Measurements from ENCODE around the gene DPP7. TPM values are rescaled to one million over a fixed set of nuclear protein-coding genes. Genes with fewer than 3 reads are reported as not detected.

The DPP7 gene
- polyA plus RNA-seq, 2 donors = 90.4 to 129 TPM

GRCh38 chr9:137082222-137082924, 32.2 kb downstream of the DPP7 start:
- no peaks in the 10 kb centered on the region for H3K27me3 ChIP-seq (ENCODE audit: control insufficient read depth in 1 of 2, insufficient read depth in 2 of 2, low read length in 2 of 2)
- H3K4me1 ChIP-seq (ENCODE audit: control insufficient read depth in 2 of 2, insufficient read depth in 2 of 2, low read length in 1 of 2) = peaks cover 6 to 26% of the 10 kb centered on the region in 2 donors
- H3K27ac ChIP-seq (ENCODE audit: low read depth in 2 of 2, low read length in 1 of 2) = peak overlapping the region in 1 of 2 donors; percentile 17
- WGBS, 2 donors = 90 to 95% methylated on average over 14 to 16 of the region's 16 CpGs
- H3K9me3 ChIP-seq (ENCODE audit: control insufficient read depth in 2 of 2, insufficient read depth in 1 of 2, low read depth in 1 of 2, low read length in 1 of 2) = no peaks in the 10 kb centered on the region
- no peak overlapping the region for H3K4me3 ChIP-seq (ENCODE audit: low read depth in 1 of 2, low read length in 2 of 2)
- H3K36me3 ChIP-seq (ENCODE audit: control insufficient read depth in 2 of 2, insufficient read depth in 2 of 2, low read length in 1 of 2) = peaks cover 0 to 15% of the 10 kb centered on the region in 2 donors

GRCh38 chr9:137080260-137081122, 34.0 kb downstream of the DPP7 start:
- Histone ChIP-seq H3K27me3 (ENCODE audit: control insufficient read depth in 1 of 2, insufficient read depth in 2 of 2, low read length in 2 of 2) (no peaks in the 10 kb centered on the region), H3K27ac (ENCODE audit: low read depth in 2 of 2, low read length in 1 of 2) (no peak overlapping the region), H3K9me3 (ENCODE audit: control insufficient read depth in 2 of 2, insufficient read depth in 1 of 2, low read depth in 1 of 2, low read length in 1 of 2) (no peaks in the 10 kb centered on the region), H3K36me3 (ENCODE audit: control insufficient read depth in 2 of 2, insufficient read depth in 2 of 2, low read length in 1 of 2) (peaks cover 0 to 15% of the 10 kb centered on the region in 2 donors), H3K4me1 (ENCODE audit: control insufficient read depth in 2 of 2, insufficient read depth in 2 of 2, low read length in 1 of 2) (peaks cover 6 to 22% of the 10 kb centered on the region in 2 donors), H3K4me3 (ENCODE audit: low read depth in 1 of 2, low read length in 2 of 2) (no peak overlapping the region)
- WGBS, 2 donors = 95 to 96% methylated on average over 24 of the region's 24 CpGs

- Histone ChIP-seq H3K9me3 (ENCODE audit: control insufficient read depth in 2 of 2, insufficient read depth in 1 of 2, low read depth in 1 of 2, low read length in 1 of 2) (no peaks in the 10 kb centered on the region), H3K4me3 (ENCODE audit: low read depth in 1 of 2, low read length in 2 of 2) (no peak overlapping the region), H3K27me3 (ENCODE audit: control insufficient read depth in 1 of 2, insufficient read depth in 2 of 2, low read length in 2 of 2) (no peaks in the 10 kb centered on the region), H3K27ac (ENCODE audit: low read depth in 2 of 2, low read length in 1 of 2) (no peak overlapping the region), H3K4me1 (ENCODE audit: control insufficient read depth in 2 of 2, insufficient read depth in 2 of 2, low read length in 1 of 2) (peaks cover 6 to 17% of the 10 kb centered on the region in 2 donors), H3K36me3 (ENCODE audit: control insufficient read depth in 2 of 2, insufficient read depth in 2 of 2, low read length in 1 of 2) (peaks cover 0 to 15% of the 10 kb centered on the region in 2 donors)
- 79 to 87% methylated on average over 13 of the region's 13 CpGs for WGBS, 2 donors
Measured at GRCh38 chr9:137079401-137079787, 35.1 kb downstream of the DPP7 start.

GRCh38 chr9:137078701-137079400, 35.7 kb downstream of the DPP7 start:
- H3K36me3 ChIP-seq (ENCODE audit: control insufficient read depth in 2 of 2, insufficient read depth in 2 of 2, low read length in 1 of 2) = peaks cover 0 to 15% of the 10 kb centered on the region in 2 donors
- no peaks in the 10 kb centered on the region for H3K27me3 ChIP-seq (ENCODE audit: control insufficient read depth in 1 of 2, insufficient read depth in 2 of 2, low read length in 2 of 2)
- H3K9me3 ChIP-seq (ENCODE audit: control insufficient read depth in 2 of 2, insufficient read depth in 1 of 2, low read depth in 1 of 2, low read length in 1 of 2) = no peaks in the 10 kb centered on the region
- H3K4me1 ChIP-seq (ENCODE audit: control insufficient read depth in 2 of 2, insufficient read depth in 2 of 2, low read length in 1 of 2) = peaks cover 6 to 16% of the 10 kb centered on the region in 2 donors
- no peak overlapping the region for H3K27ac ChIP-seq (ENCODE audit: low read depth in 2 of 2, low read length in 1 of 2)
- WGBS, 2 donors = 66 to 68% methylated on average over 46 to 51 of the region's 51 CpGs
- H3K4me3 ChIP-seq (ENCODE audit: low read depth in 1 of 2, low read length in 2 of 2) = peak overlapping the region in 1 of 2 donors; percentile 75

- Histone ChIP-seq H3K4me1 (ENCODE audit: control insufficient read depth in 2 of 2, insufficient read depth in 2 of 2, low read length in 1 of 2) (peaks cover 6 to 13% of the 10 kb centered on the region in 2 donors), H3K9me3 (ENCODE audit: control insufficient read depth in 2 of 2, insufficient read depth in 1 of 2, low read depth in 1 of 2, low read length in 1 of 2) (no peaks in the 10 kb centered on the region), H3K4me3 (ENCODE audit: low read depth in 1 of 2, low read length in 2 of 2) (peak overlapping the region; percentile 60 to 75), H3K27ac (ENCODE audit: low read depth in 2 of 2, low read length in 1 of 2) (peak overlapping the region; percentile 22 to 32), H3K27me3 (ENCODE audit: control insufficient read depth in 1 of 2, insufficient read depth in 2 of 2, low read length in 2 of 2) (no peaks in the 10 kb centered on the region), H3K36me3 (ENCODE audit: control insufficient read depth in 2 of 2, insufficient read depth in 2 of 2, low read length in 1 of 2) (peaks cover 0 to 15% of the 10 kb centered on the region in 2 donors)
- 11 to 13% methylated on average over 69 to 76 of the region's 76 CpGs for WGBS, 2 donors
Measured at GRCh38 chr9:137077758-137078693, 36.5 kb downstream of the DPP7 start.

- Histone ChIP-seq H3K27ac (ENCODE audit: low read depth in 2 of 2, low read length in 1 of 2) (peak within 1 kb of the TSS; percentile 48 to 69), H3K27me3 (ENCODE audit: control insufficient read depth in 1 of 2, insufficient read depth in 2 of 2, low read length in 2 of 2) (no peaks in the 10 kb centered on the region), H3K9me3 (ENCODE audit: control insufficient read depth in 2 of 2, insufficient read depth in 1 of 2, low read depth in 1 of 2, low read length in 1 of 2) (no peaks in the 10 kb centered on the region), H3K4me1 (ENCODE audit: control insufficient read depth in 2 of 2, insufficient read depth in 2 of 2, low read length in 1 of 2) (peaks cover 6 to 10% of the 10 kb centered on the region in 2 donors), H3K36me3 (ENCODE audit: control insufficient read depth in 2 of 2, insufficient read depth in 2 of 2, low read length in 1 of 2) (peaks cover 0 to 13% of the 10 kb centered on the region in 2 donors), H3K4me3 (ENCODE audit: low read depth in 1 of 2, low read length in 2 of 2) (peak within 1 kb of the TSS; percentile 60 to 75)
- 3 to 4% methylated on average over 46 to 82 of the region's 87 CpGs for WGBS, 2 donors
Measured at GRCh38 chr9:137077010-137077747, 37.4 kb downstream of the DPP7 start, which contains the start of gene UAP1L1. TSS of gene UAP1L1 (plus strand) at chr9:137077517. CDS start at chr9:137077533, 16 bp downstream.

GRCh38 chr9:137076636-137077009, 37.9 kb downstream of the DPP7 start:
- Histone ChIP-seq H3K4me1 (ENCODE audit: control insufficient read depth in 2 of 2, insufficient read depth in 2 of 2, low read length in 1 of 2) (peaks cover 6 to 10% of the 10 kb centered on the region in 2 donors), H3K27ac (ENCODE audit: low read depth in 2 of 2, low read length in 1 of 2) (peak overlapping the region; percentile 48 to 69), H3K9me3 (ENCODE audit: control insufficient read depth in 2 of 2, insufficient read depth in 1 of 2, low read depth in 1 of 2, low read length in 1 of 2) (no peaks in the 10 kb centered on the region), H3K27me3 (ENCODE audit: control insufficient read depth in 1 of 2, insufficient read depth in 2 of 2, low read length in 2 of 2) (no peaks in the 10 kb centered on the region), H3K36me3 (ENCODE audit: control insufficient read depth in 2 of 2, insufficient read depth in 2 of 2, low read length in 1 of 2) (peaks cover 0 to 13% of the 10 kb centered on the region in 2 donors), H3K4me3 (ENCODE audit: low read depth in 1 of 2, low read length in 2 of 2) (peak overlapping the region; percentile 4 to 19)
- WGBS, 2 donors = 67 to 69% methylated on average over 15 of the region's 15 CpGs

GRCh38 chr9:137075275-137075775, 39.2 kb downstream of the DPP7 start:
- H3K9me3 ChIP-seq (ENCODE audit: control insufficient read depth in 2 of 2, insufficient read depth in 1 of 2, low read depth in 1 of 2, low read length in 1 of 2) = no peaks in the 10 kb centered on the region
- 69 to 74% methylated on average over 12 of the region's 12 CpGs for WGBS, 2 donors
- peaks cover 0 to 8% of the 10 kb centered on the region in 2 donors for H3K36me3 ChIP-seq (ENCODE audit: control insufficient read depth in 2 of 2, insufficient read depth in 2 of 2, low read length in 1 of 2)
- H3K27ac ChIP-seq (ENCODE audit: low read depth in 2 of 2, low read length in 1 of 2) = no peak overlapping the region
- peaks cover 10 to 13% of the 10 kb centered on the region in 2 donors for H3K4me1 ChIP-seq (ENCODE audit: control insufficient read depth in 2 of 2, insufficient read depth in 2 of 2, low read length in 1 of 2)
- no peaks in the 10 kb centered on the region for H3K27me3 ChIP-seq (ENCODE audit: control insufficient read depth in 1 of 2, insufficient read depth in 2 of 2, low read length in 2 of 2)
- H3K4me3 ChIP-seq (ENCODE audit: low read depth in 1 of 2, low read length in 2 of 2) = no peak overlapping the region
